Loucy (cell line): ENCODE measurements around the gene ADGB.

Experiments used
- H2AFZ ChIP-seq: fragments of 200-600 bp; sonication (generic); 2 replicates; pipeline ENCODE4 v1.6.0; 2016; ENCODE audit warnings: antibody characterized with exemption, mild to moderate bottlenecking, low read length, moderate library complexity
- H3F3A ChIP-seq: fragments of 200-600 bp; 2 replicates; pipeline ENCODE4 v1.6.0; 2016; ENCODE audit warnings: antibody characterized with exemption, low read depth, mild to moderate bottlenecking
- H3K27me3 ChIP-seq: fragments of 200-600 bp; sonication (generic); 2 replicates; pipeline ENCODE4 v1.6.1; 2014; ENCODE audit warnings: low read length, mild to moderate bottlenecking; ENCODE audit not compliant: insufficient read depth, poor library complexity, severe bottlenecking
- H3K36me3 ChIP-seq: fragments of 200-600 bp; sonication (generic); 2 replicates; pipeline ENCODE4 v1.6.1; 2016; ENCODE audit warnings: low read length; ENCODE audit not compliant: insufficient read depth
- H3K4me1 ChIP-seq: fragments of 200-600 bp; sonication (generic); 2 replicates; pipeline ENCODE4 v1.5.1; 2014; ENCODE audit warnings: low read length, mild to moderate bottlenecking; ENCODE audit not compliant: insufficient read depth, poor library complexity, severe bottlenecking
- H3K4me2 ChIP-seq: fragments of 200-600 bp; sonication (generic); 2 replicates; pipeline ENCODE4 v1.6.0; 2014; ENCODE audit warnings: antibody characterized with exemption, low read length, low read depth, mild to moderate bottlenecking; ENCODE audit not compliant: poor library complexity, severe bottlenecking
- H3K4me3 ChIP-seq: fragments of 200-600 bp; sonication (generic); 2 replicates; pipeline ENCODE4 v1.5.1; 2014; ENCODE audit warnings: low read length, mild to moderate bottlenecking, mixed read lengths; ENCODE audit not compliant: poor library complexity, severe bottlenecking
- H3K79me2 ChIP-seq: fragments of 200-600 bp; sonication (generic); 2 replicates; pipeline ENCODE4 v1.6.1; 2014; ENCODE audit warnings: low read length; ENCODE audit not compliant: insufficient read depth
- H3K9ac ChIP-seq: fragments of 200-600 bp; sonication (generic); 2 replicates; pipeline ENCODE4 v1.6.0; 2014; ENCODE audit warnings: mild to moderate bottlenecking, low read depth, low read length, moderate library complexity; ENCODE audit not compliant: poor library complexity, severe bottlenecking
- H3K9me2 ChIP-seq: fragments of 200-600 bp; sonication (generic); replicated peaks from 2 replicates; pipeline ENCODE4 v1.6.1; 2016; ENCODE audit warnings: low read depth, low read length, mixed read lengths
- H3K9me3 ChIP-seq: fragments of 200-600 bp; sonication (generic); 2 replicates; pipeline ENCODE4 v1.6.1; 2014; ENCODE audit warnings: mild to moderate bottlenecking, antibody characterized with exemption, low read length, low read depth; ENCODE audit not compliant: insufficient read depth
- H4K20me1 ChIP-seq: fragments of 200-600 bp; sonication (generic); 2 replicates; pipeline ENCODE4 v1.6.0; 2014; ENCODE audit warnings: antibody characterized with exemption, low read length, mild to moderate bottlenecking; ENCODE audit not compliant: insufficient read depth, poor library complexity, severe bottlenecking
- CTCF ChIP-seq: fragments of 200-600 bp; sonication (generic); conservative IDR thresholded peaks from 2 replicates; pipeline ENCODE4 v1.5.1; 2014; ENCODE audit warnings: mild to moderate bottlenecking, antibody characterized with exemption, low read length
- EZH2phosphoT487 ChIP-seq: fragments of 200-600 bp; IDR thresholded peaks from 2 replicates; pipeline ENCODE4 v1.6.1; 2018; ENCODE audit warnings: antibody characterized with exemption, mild to moderate bottlenecking, moderate library complexity, borderline replicate concordance

ADGB gene

DNA sequence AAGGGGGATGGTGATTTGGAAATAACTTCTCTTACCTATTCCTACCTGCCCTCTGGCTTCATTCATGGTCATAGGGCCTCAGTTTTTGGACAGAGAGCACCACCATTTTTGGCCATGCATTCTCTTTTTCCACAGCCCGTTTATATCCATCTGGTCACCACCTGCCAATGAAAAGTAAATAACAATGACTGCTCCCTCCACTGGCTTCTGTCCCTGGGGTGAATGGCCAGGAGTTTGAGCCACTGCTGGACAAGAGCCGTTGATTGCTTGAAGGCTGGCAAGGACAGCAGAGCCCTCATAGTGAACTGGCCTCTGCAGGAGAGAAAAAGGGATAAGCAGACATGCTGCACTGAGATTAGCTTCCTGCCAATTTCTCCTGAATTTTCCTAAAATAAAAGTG, 261.8 kb downstream of the ADGB start:
- no peak overlapping the region for H3K9ac ChIP-seq
- no peaks in the 10 kb centered on the region for H3K9me2 ChIP-seq
- H3K4me1 ChIP-seq = peaks cover 6% of the 10 kb centered on the region
- H4K20me1 ChIP-seq = no peaks in the 10 kb centered on the region
- no peaks in the 10 kb centered on the region for H3K36me3 ChIP-seq
- no peaks in the 10 kb centered on the region for H3K27me3 ChIP-seq
- H3K4me3 ChIP-seq = no peak overlapping the region
- no peak overlapping the region for H3K4me2 ChIP-seq
- H2AFZ ChIP-seq = no peak overlapping the region
- H3F3A ChIP-seq = no peaks in the 10 kb centered on the region
- no peaks in the 10 kb centered on the region for H3K79me2 ChIP-seq
- no peaks in the 10 kb centered on the region for H3K9me3 ChIP-seq
- TF ChIP-seq EZH2phosphoT487 = no peak
- no peak for TF ChIP-seq CTCF

DNA sequence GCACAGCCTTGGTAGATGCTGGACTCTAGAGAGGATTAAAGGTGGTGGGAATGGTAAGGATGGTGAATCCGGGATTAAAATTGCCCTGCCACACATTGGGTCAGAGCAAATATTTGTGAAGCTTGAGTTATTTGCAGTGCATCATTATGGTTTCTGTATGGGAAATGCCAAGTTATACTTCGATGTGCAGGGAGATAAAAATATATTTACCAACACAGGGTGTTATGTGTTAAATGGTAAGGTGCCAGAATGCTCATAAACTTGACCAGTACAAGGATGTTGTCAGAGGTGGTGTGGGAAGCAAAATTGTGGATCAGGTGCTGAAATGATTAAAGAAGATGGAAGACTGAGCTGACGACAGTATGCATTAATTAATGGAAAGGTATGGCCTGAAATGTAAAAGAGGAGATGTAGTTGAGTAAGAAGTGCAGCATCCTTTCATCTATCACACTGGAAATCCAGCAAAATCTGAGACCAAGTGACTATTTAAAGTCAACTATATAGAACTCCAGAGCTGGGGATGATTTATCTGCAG, 262.3 kb downstream of the ADGB start:
- Histone ChIP-seq H3K4me3 (no peak overlapping the region), H4K20me1 (no peaks in the 10 kb centered on the region), H3K79me2 (no peaks in the 10 kb centered on the region), H3K4me1 (peaks cover 6% of the 10 kb centered on the region), H3K4me2 (no peak overlapping the region), H3K27me3 (no peaks in the 10 kb centered on the region), H3K9me2 (no peaks in the 10 kb centered on the region), H2AFZ (no peak overlapping the region), H3K36me3 (no peaks in the 10 kb centered on the region), H3K9ac (no peak overlapping the region), H3K9me3 (no peaks in the 10 kb centered on the region), H3F3A (no peaks in the 10 kb centered on the region)
- TF ChIP-seq CTCF (no peak), EZH2phosphoT487 (no peak)

DNA sequence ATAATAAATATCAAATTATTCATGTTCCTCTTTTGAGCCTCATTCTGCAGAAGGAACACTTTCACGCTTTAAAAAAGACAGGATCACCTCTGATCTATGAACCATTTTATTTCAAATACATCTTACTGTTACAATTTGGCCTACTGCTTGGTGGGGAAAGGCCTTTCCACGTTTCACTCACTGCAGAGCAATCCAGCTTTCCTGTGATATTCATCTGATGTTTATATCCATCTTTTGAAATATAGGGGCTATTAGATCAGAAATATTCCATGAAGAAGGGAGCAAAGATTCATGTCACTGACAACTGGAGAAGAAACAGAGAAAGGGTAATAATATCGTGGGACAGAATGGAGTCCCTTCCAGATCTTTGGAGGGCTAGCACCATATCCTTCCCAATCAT, 262.9 kb downstream of the ADGB start:
- Histone ChIP-seq H3K36me3 (no peaks in the 10 kb centered on the region), H3K9ac (no peak overlapping the region), H3K4me3 (no peak overlapping the region), H3K9me2 (no peaks in the 10 kb centered on the region), H3K4me1 (peaks cover 6% of the 10 kb centered on the region), H3F3A (no peaks in the 10 kb centered on the region), H4K20me1 (no peaks in the 10 kb centered on the region), H3K4me2 (no peak overlapping the region), H2AFZ (no peak overlapping the region), H3K27me3 (no peaks in the 10 kb centered on the region), H3K9me3 (no peaks in the 10 kb centered on the region), H3K79me2 (no peaks in the 10 kb centered on the region)
- TF ChIP-seq EZH2phosphoT487 = no peak
- TF ChIP-seq CTCF = no peak
